ENCODE measurements around the gene EVI5L. TPM values are rescaled to one million over a fixed set of nuclear protein-coding genes. Genes with fewer than 3 reads are reported as not detected.

EVI5L gene
- total and polyA plus RNA-seq, 2 of the 8 experiments (the other 6 are each of a cell fraction or from before 2014, with no cell fraction given), result 7.2 to 11.0 TPM

- TF ChIP-seq PHF8 (conservative IDR thresholded peaks at IDR 0.05; ENCODE audit: low read depth, low read length), result no peak
Measured at GRCh38 chr19:7879836-7880235, 49.8 kb downstream of the EVI5L start (continued).
